ENCODE results near the gene VPS8. TPM values are rescaled to one million over a fixed set of nuclear protein-coding genes. Genes with fewer than 3 reads are reported as not detected.

VPS8 gene
- total and polyA plus RNA-seq, 2 of the 8 experiments (the other 6 are each of a cell fraction or from before 2014, with no cell fraction given), result 13.0 to 41.0 TPM

GRCh38 chr3:184968115-184968514 lies 156.1 kb downstream of the VPS8 start:
- H3K9me3 ChIP-seq (ENCODE audit: insufficient read depth in 2 of 2, low read depth in 1 of 2, low read length in 1 of 2), result no peaks in the 10 kb centered on the region
- no peak for DNase-seq (ENCODE audit: low read depth in 1 of 2, low spot score in 2 of 2)
- H4K20me1 ChIP-seq (replicated peaks in 1 of 2; ENCODE audit: control insufficient read depth in 1 of 2, insufficient read depth in 2 of 2, low read length in 2 of 2), result no peaks in the 10 kb centered on the region
- no peak for TF ChIP-seq SAP30 (IDR thresholded peaks at IDR 0.05; ENCODE audit: insufficient read depth, insufficient replicate concordance, low read length)
- TF ChIP-seq FOSL1 (IDR thresholded peaks at IDR 0.05; ENCODE audit: insufficient read depth, low read depth, low read length), result no peak
- no peak for TF ChIP-seq TAF1 (IDR thresholded peaks at IDR 0.05; ENCODE audit: low read depth, low read length)
- no peak for TF ChIP-seq SRF (IDR thresholded peaks at IDR 0.05; ENCODE audit: low read depth, low read length)
- TF ChIP-seq CREB1 (IDR thresholded peaks at IDR 0.05), result no peak
- TF ChIP-seq RXRA (IDR thresholded peaks at IDR 0.05; ENCODE audit: insufficient read depth, low read depth, low read length), result no peak
- no peak for TF ChIP-seq SP4 (IDR thresholded peaks at IDR 0.05; ENCODE audit: low read length)
- TF ChIP-seq CTCF (IDR thresholded peaks at IDR 0.05; ENCODE audit: control extremely low read depth in 1 of 3, insufficient read depth in 1 of 3, low read depth in 1 of 3, low read length in 3 of 3), result no peak
- no peak for TF ChIP-seq YY1 (IDR thresholded peaks at IDR 0.05; ENCODE audit: low read depth, low read length)
- no peak for TF ChIP-seq TCF12 (IDR thresholded peaks at IDR 0.05; ENCODE audit: low read depth, low read length)
- no peak overlapping the region for H2AK5ac ChIP-seq (ENCODE audit: low read depth, low read length)
- no peak overlapping the region for H4K8ac ChIP-seq (ENCODE audit: extremely low read depth, insufficient read depth, low read length)
- H3K4me3 ChIP-seq (ENCODE audit: extremely low read depth in 1 of 4, insufficient read depth in 2 of 4, low read depth in 3 of 4, low read length in 4 of 4), result no peak overlapping the region
- peaks cover 0 to 13% (median 2%) of the 10 kb centered on the region in 4 experiments; a peak in 4 of 8 replicates for H3K36me3 ChIP-seq (ENCODE audit: control insufficient read depth in 2 of 4, insufficient read depth in 4 of 4, low read length in 3 of 4)
- FAIRE-seq, result no peak
- H2BK120ac ChIP-seq (replicated peaks; ENCODE audit: low read depth, low read length), result no peak overlapping the region
- 89% methylated on average over 1 of the region's 1 CpG; no CpG with 5 or more reads in 1 of the 2 experiments for WGBS, 2 experiments (ENCODE audit: extremely low coverage in 1 of 2, insufficient coverage in 1 of 2, insufficient read length in 1 of 2, insufficient replicate concordance in 2 of 2, low coverage in 1 of 2, low lambda C conversion rate in 2 of 2, missing lambda C conversion rate in 1 of 2)
- no peak overlapping the region for H3K4ac ChIP-seq (replicated peaks; ENCODE audit: insufficient read length, low read depth, low read length)
- H3K23ac ChIP-seq (ENCODE audit: insufficient read length), result no peak overlapping the region
- POLR2A ChIA-PET (ENCODE audit: partially characterized antibody), result no interaction called here
- no peak overlapping the region for H2BK20ac ChIP-seq (ENCODE audit: low read length)
- H3K23me2 ChIP-seq (ENCODE audit: low read depth, low read length), result no peaks in the 10 kb centered on the region
- H3K27ac ChIP-seq (ENCODE audit: low read depth, low read length), result no peak overlapping the region
- H4K91ac ChIP-seq (replicated peaks; ENCODE audit: insufficient read length, low read length), result no peak overlapping the region
- H3K9ac ChIP-seq (replicated peaks in 1 of 4; ENCODE audit: extremely low read depth in 1 of 4, low read depth in 3 of 4, low read length in 3 of 4), result no peak overlapping the region
- H2AFZ ChIP-seq (ENCODE audit: low read length), result no peak overlapping the region
- CTCF ChIA-PET (ENCODE audit: partially characterized antibody), result interaction anchor here (0.6 kb wide), 1 partner anchor 301 kb away, joined by 3 read pairs; no protein-coding TSS in a partner anchor
- no peak overlapping the region for H3K4me2 ChIP-seq (ENCODE audit: insufficient read depth in 1 of 2, low read depth in 2 of 2, low read length in 2 of 2)
- H2BK5ac ChIP-seq (ENCODE audit: low read depth, low read length), result no peak overlapping the region
- H4K5ac ChIP-seq (ENCODE audit: insufficient read length, low read depth, low read length), result no peak overlapping the region
- H3K18ac ChIP-seq (ENCODE audit: extremely low read depth, low read length), result no peak overlapping the region
- no peak overlapping the region for H2BK15ac ChIP-seq (ENCODE audit: low read length)
- no peaks in the 10 kb centered on the region for H3K79me1 ChIP-seq (ENCODE audit: low read depth, low read length)
- no peaks in the 10 kb centered on the region for H3K27me3 ChIP-seq (replicated peaks in 1 of 4; ENCODE audit: control insufficient read depth in 3 of 4, extremely low read depth in 1 of 4, insufficient read depth in 3 of 4, low read length in 3 of 4)
- H2BK12ac ChIP-seq (ENCODE audit: low read depth, low read length), result no peak overlapping the region
- no peaks in the 10 kb centered on the region for H3K79me2 ChIP-seq (ENCODE audit: control insufficient read depth in 1 of 2, insufficient read depth in 2 of 2, low read length in 2 of 2)
- H3K4me1 ChIP-seq (replicated peaks in 1 of 4; ENCODE audit: control insufficient read depth in 3 of 4, insufficient read depth in 4 of 4, low read length in 3 of 4), result no peaks in the 10 kb centered on the region
- H3K14ac ChIP-seq (ENCODE audit: insufficient read length), result no peak overlapping the region
- H3K56ac ChIP-seq (replicated peaks; ENCODE audit: insufficient read length, low read depth, low read length), result no peak overlapping the region
